ENCODE measurements around the gene KCNC1.
A peak's percentile ranks its signal among the peaks of the same experiment; 100 is the strongest.

KCNC1 gene

GRCh38 chr11:17738151-17738973 lies 3.8 kb downstream of the KCNC1 start:
- no peak for DNase-seq

DNA sequence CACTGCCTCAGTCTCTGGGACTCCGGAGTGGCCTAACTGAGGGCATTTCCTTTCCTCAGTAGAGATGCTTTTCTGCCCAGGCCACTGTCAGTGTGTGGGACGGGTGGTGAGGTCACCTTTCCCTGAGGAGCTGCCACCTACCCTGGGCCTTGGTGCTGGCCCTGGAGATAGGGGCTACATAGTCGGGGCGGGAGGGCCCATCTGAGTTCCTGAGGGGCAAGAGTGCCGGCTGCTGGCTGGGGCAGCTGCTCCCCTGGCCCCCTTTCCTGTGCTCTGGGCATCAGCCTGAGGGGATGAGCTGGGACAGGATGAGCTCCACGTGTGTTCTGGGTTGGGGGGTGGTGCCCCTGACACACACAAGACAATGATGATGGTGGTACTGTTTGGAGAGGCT lies 5.4 kb downstream of the KCNC1 start:
- no peak for DNase-seq

DNA sequence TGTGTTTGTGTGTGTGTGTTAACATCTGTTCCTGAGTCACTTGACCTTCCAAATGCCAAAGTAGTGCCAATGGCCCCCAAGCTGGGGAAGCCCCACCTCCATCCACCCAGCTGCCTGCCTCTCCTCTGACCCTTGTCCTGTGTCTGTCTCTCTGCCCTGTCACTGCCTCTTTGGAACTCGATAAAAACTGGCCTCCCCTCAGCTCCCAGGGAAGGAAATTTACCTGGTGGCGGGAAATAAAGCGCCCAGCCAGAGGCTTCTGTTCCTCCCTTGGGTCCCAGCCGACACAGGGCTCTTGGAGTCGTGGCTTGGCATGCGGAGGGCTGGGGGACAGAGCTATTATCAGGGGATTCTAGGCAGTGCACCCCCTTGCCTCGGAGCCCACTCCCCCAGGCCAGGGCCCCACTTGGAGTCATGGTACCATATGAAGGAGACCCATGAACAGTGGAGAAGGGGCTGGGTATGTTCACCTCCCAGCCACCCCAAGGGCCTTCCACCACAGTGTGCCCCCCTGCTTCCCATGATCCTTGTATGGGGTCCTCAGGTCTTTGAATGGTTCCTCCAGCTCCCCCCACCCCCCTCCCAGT lies 6.2 kb downstream of the KCNC1 start:
- no peak for DNase-seq

DNA sequence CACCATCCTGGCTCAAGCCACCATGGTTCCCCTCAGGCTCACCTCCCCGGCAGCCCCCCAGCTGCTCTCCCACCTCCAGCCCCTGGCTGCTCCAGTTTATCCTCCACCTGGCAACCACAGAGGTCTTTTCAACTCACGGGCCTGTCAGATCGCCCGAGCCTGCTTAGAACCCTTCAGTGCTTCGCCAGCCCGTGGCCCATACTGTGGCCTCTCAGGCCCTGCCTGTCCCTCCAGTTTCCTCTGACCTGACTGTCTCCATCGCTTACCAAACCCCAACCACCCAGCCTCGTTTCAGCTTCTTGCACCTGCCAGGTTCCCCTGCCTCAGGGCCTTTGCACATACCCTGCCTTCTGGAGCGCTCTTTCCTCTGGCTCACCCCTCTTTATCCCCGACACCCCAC lies 6.9 kb downstream of the KCNC1 start:
- no peak for DNase-seq

DNA sequence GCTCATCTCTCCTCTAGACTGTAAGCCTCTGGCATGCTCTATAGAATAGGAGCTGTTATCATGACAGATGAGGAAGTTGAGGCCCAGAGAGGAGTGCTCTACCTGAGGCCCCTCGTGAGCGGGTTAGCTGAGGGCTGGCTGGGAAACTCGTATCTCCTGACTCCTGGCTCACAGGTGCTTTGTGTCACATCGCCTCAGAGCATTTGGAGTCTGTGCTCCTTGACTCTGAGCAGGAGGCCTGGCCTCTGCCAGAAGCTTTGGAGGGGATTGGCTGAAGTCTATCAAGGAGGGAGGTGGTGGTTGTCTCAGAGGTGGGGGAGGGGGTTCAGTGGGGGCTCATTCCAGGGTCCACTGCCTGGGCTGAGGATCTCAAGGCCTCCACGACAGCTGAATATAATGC lies 7.4 kb downstream of the KCNC1 start:
- no peak for DNase-seq

GRCh38 chr11:17743026-17743807 lies 8.6 kb downstream of the KCNC1 start:
- no peak for DNase-seq

- DNase-seq = no peak
Observed at GRCh38 chr11:17743808-17744119, 9.2 kb downstream of the KCNC1 start.

- no peak for DNase-seq
Observed at GRCh38 chr11:17744151-17744940, 9.8 kb downstream of the KCNC1 start.

DNA sequence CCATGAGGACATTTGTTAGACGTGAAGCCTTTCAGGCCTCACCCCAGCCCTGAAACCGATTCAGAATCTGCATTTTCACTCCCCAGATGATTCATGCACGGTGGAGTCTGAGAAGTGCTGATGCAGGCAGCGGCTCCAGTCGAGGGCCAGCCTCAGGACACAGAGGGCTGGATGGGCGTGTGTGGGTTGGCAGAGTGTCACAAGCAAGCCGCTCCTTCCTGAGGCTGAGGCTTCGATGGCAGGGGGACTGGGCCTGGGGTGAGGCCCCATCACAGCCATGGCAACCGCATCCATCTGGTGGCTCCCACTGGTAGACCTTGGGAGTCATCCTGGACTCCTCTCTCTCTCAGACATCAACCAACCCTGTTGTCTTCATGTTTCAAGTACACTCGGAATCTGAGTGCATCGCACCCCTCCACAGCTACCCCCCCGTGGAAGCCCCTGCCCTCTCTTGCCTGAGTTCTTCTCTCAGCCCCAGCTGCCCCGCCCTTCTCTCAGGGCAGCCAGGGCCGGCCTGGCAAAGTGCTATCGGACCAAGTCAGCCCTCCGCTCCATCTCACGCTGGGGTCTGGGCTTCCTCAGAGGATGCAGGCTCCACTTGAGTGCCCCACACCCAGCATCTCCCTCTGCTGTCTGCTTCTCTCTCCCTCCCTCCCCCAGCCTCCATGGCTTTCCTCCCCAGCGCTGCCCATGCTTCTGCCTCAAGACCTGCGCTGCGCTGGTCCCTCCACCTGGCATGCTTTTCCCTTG lies 10.6 kb downstream of the KCNC1 start:
- DNase-seq = no peak

DNA sequence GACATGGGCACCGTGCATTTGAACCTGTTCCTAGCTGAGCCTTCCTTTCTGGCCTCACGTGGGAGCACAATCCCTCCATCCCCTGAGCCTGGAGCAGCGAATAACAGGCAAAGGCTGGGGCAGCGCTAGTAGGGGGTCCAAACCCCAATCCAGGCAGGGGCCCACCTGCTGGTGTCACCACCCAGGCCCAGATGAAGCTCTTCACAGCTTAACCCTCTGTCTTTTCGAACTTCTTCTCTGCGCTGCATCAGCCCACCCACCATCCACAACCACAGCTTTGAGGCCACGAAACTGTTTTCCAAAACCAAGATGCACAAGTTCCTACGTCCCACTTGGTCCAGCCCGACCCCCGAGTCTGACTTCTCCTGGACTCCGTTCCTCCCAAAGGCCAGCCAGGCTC lies 11.5 kb downstream of the KCNC1 start:
- no peak for DNase-seq

DNA sequence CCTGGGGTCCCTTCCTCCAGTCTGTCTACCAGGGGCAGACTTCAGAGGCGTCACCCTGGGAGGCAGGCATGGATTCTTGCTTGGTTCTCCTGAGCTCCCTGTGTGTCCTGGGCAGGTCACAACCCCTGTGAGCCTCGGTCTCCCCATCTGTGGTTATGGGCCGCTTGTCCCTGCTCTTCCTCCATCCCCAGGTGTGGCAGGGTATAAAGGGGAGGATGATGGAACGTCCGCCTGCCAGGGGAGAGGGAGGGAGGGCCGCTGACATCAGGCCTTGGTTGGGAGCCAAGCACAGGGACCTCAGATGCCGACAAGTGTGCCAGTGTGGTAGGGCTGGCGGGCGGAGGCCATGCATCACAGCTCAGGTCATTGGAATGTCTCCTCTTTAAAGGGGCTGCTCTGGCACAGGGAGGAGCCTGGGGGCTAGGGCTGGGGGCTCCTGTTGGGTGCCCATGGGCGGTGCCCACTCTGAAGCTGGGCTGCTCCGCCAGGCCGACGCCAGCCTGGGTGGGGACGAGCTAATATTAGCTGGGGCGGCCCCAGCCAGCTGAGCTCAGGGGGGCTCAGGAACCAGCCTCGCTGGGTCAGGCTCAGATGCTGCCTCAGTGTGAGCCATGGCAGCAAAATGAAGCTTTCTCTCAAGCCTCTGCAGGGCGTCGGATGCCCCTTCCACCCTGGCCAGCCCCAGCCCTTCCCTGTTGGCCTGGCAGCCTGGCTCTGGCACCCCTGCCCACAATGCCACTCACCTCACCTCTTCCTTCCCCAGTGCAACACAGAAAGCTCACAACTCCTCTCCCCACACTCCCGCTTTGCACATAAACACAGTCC lies 12.8 kb downstream of the KCNC1 start:
- no peak for DNase-seq

DNA sequence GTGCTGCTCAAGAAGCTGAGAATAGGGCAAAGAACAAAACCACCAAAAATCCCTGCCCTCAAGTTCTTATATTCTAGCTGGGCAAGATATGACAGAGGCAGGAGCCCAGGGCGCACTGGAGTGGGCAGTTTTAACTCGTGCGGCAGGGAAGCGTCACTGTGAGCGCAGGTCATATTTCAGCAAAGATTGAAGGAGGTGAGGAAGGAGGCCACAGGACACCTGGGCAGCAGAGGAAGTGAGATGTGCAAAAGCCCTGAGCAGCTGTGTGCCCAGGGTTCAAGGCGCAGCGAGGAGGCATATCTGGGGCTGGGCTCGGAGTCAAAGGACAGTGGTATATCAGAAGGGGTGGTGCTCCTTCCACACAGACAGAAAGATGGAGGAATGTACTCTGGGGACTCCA lies 13.5 kb downstream of the KCNC1 start:
- no peak for DNase-seq

GRCh38 chr11:17748761-17749721 lies 14.5 kb downstream of the KCNC1 start:
- DNase-seq = no peak

- no peak for DNase-seq
Observed at GRCh38 chr11:17750013-17750800, 15.6 kb downstream of the KCNC1 start.

- no peak for DNase-seq
Observed at GRCh38 chr11:17750801-17751165, 16.2 kb downstream of the KCNC1 start.

DNA sequence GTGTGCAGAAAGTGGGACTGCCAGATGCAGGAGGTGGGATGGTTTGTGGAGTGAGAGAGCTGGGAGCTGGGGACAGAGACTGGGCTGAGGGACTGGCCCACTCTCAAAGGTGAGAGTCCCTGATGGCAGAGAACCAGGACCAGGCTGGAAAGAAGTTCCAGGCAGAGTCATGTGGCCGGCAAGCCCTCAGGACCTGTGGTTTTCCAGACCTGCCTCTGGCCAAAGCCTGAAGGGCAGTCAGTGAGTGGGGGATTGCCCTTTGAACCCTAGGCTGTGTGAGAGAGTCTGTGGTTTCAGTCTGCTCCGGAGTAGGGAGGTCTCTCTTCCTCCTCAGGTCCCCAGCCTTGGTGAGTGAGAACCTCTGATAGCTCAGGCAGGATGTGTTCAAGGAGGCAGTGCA lies 17.0 kb downstream of the KCNC1 start:
- no peak for DNase-seq

- DNase-seq = peak in 1 of 2 donors; percentile 30
Observed at GRCh38 chr11:17752144-17752543, 17.6 kb downstream of the KCNC1 start.

GRCh38 chr11:17753153-17753552 lies 18.6 kb downstream of the KCNC1 start:
- no peak for DNase-seq

- no peak for DNase-seq
Observed at GRCh38 chr11:17753641-17754040, 19.1 kb downstream of the KCNC1 start.

DNA sequence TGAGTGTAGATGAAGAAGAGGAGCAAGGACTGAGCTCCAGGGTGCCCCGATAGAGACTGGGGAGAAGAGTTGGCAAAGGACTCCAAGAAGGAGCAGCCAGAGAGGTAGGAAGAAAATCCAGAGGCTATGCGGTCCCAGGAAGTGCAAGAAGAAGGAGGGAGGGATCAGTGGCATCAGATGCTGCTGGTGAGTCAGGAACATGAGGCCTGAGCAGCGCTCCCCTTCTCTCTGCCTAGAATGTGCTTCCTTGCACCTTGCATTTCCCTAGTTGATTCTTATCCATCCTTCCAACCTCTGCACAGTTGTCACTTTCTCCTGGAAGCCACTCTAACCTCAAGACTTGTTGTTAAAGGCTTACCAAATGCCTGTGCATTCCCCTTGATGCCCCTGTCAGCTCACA lies 21.3 kb downstream of the KCNC1 start:
- no peak for DNase-seq

Data from hippocampal formation (tissue), 2 donors.